ENCODE measurements around the gene SH3PXD2A. TPM values are rescaled to one million over a fixed set of nuclear protein-coding genes. Genes with fewer than 3 reads are reported as not detected.

The SH3PXD2A gene
- total and polyA plus RNA-seq, 9 of the 15 experiments (the other 6 are each of a cell fraction or from before 2014, with no cell fraction given), result 0.41 to 9.3 (median 2.5) TPM

- no TSS peak for BruUV-seq (replicated peaks)
- CTCF ChIA-PET (ENCODE audit: low intra/inter-chr PET ratio), result no interaction called here
- Histone ChIP-seq H3K27me3 (ENCODE audit: control insufficient read depth in 2 of 2, insufficient read depth in 2 of 2, low read length in 2 of 2) (peaks cover 15 to 58% of the 10 kb centered on the region in 2 experiments; a peak in 4 of 5 replicates), H4K20me1 (replicated peaks; ENCODE audit: control insufficient read depth, insufficient read depth, low read length) (no peaks in the 10 kb centered on the region), H3K4me2 (ENCODE audit: insufficient read depth, low read length) (no peak overlapping the region), H3K27ac (ENCODE audit: extremely low read depth, low read depth, low read length) (no peak overlapping the region), H3K9me1 (ENCODE audit: control insufficient read depth, insufficient read depth, low read length) (no peaks in the 10 kb centered on the region), H3K4me1 (replicated peaks in 1 of 2; ENCODE audit: control insufficient read depth in 2 of 2, insufficient read depth in 2 of 2, low read length in 2 of 2) (peaks cover 0 to 4% of the 10 kb centered on the region in 2 experiments; a peak in 1 of 5 replicates), H3K36me3 (ENCODE audit: control insufficient read depth, insufficient read depth, low read length) (no peaks in the 10 kb centered on the region), H3K79me2 (ENCODE audit: control insufficient read depth, insufficient read depth, low read length) (no peaks in the 10 kb centered on the region), H3K4me3 (no peak overlapping the region), H2AFZ (ENCODE audit: low read depth, low read length) (no peak overlapping the region), H3K9ac (ENCODE audit: insufficient read depth in 1 of 2, low read depth in 2 of 2, low read length in 2 of 2) (no peak overlapping the region), H3K9me3 (replicated peaks; ENCODE audit: control insufficient read depth, insufficient read depth, low read depth, low read length) (peaks cover 3% of the 10 kb centered on the region; the same call in 1 of the 2 replicates)
- WGBS (ENCODE audit: insufficient coverage, low coverage, missing lambda C conversion rate), result 0% methylated on average over 6 of the region's 14 CpGs
- no peak for TF ChIP-seq USF2 (CRISPR knock-in tag; IDR thresholded peaks at IDR 0.05)
- no peak for TF ChIP-seq PHF20 (IDR thresholded peaks at IDR 0.05; ENCODE audit: partially characterized antibody)
- no peak for TF ChIP-seq HMGXB4 (CRISPR knock-in tag; IDR thresholded peaks at IDR 0.05)
- TF ChIP-seq CCNT2 (IDR thresholded peaks at IDR 0.05; ENCODE audit: borderline replicate concordance, extremely low read depth, insufficient read length, low read depth, low read length), result no peak
- no peak for TF ChIP-seq MAX (CRISPR knock-in tag; IDR thresholded peaks at IDR 0.05)
- FAIRE-seq, result no peak
- ATAC-seq, result no peak
- intact Hi-C loops (cut with micrococcal nuclease) (no loop called here), in situ Hi-C loops (cut with MboI) (no loop called here)
- POLR2A ChIA-PET, result interaction anchor here (0.7 kb wide), 1 partner anchor 110 kb away, joined by 3 read pairs; no protein-coding TSS in a partner anchor
- no peak for DNase-seq (ENCODE audit: extremely low read depth in 1 of 4, low spot score in 3 of 4)
Measured at GRCh38 chr10:103747193-103747865, 108.0 kb downstream of the SH3PXD2A start.

Data from K562 (cell line).